ENCODE measurements around the gene SCN3B. TPM values are rescaled to one million over a fixed set of nuclear protein-coding genes. Genes with fewer than 3 reads are reported as not detected.

SCN3B gene
- total and polyA plus RNA-seq, 3 donors from 2014 or later, result 2.4 to 5.1 (median 3.9) TPM

- Histone ChIP-seq H3K4me1 (no peaks in the 10 kb centered on the region), H3K36me3 (ENCODE audit: low read depth, missing control alignments) (no peaks in the 10 kb centered on the region), H3K27ac (no peak overlapping the region), H3K4me3 (no peak overlapping the region), H3K9me3 (no peaks in the 10 kb centered on the region), H3K27me3 (no peaks in the 10 kb centered on the region)
- no peak for DNase-seq
- TF ChIP-seq CTCF (IDR thresholded peaks at IDR 0.05), result no peak
- no peak for TF ChIP-seq POLR2A (IDR thresholded peaks at IDR 0.05)
- intact Hi-C loops (cut with DNase I; ENCODE audit: low total_unique reads), result no loop called here
- 57 to 63% methylated on average over 2 of the region's 2 CpGs for WGBS, 2 donors
Observed at GRCh38 chr11:123698546-123699127, 44.2 kb upstream of the SCN3B start.

DNA sequence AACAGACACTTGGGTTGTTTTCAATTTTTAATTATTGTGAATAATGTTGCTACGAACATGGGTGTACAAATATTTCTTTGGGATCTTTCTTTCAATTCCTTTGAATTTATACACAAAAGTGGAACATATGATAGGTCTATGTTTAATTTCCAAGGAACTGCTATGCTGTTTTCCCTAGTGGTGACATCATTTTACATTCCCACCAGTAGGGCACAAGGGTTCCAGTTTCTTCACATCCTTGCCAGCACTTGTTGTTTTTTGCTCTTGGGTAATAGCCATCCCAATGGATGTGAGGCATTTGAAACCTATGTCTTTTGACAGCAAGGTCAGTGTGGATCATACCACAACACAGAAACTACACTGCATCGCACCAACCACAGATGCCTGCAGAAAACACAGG lies 41.8 kb upstream of the SCN3B start:
- DNase-seq, result no peak
- H3K36me3 ChIP-seq (ENCODE audit: low read depth, missing control alignments), result no peaks in the 10 kb centered on the region
- no peaks in the 10 kb centered on the region for H3K9me3 ChIP-seq
- no peak overlapping the region for H3K4me3 ChIP-seq
- intact Hi-C loops (cut with DNase I; ENCODE audit: low total_unique reads), result no loop called here
- TF ChIP-seq POLR2A (IDR thresholded peaks at IDR 0.05), result no peak
- no peak for TF ChIP-seq CTCF (IDR thresholded peaks at IDR 0.05)
- 92 to 96% methylated on average over 2 of the region's 2 CpGs for WGBS, 2 donors
- H3K27me3 ChIP-seq, result no peaks in the 10 kb centered on the region
- no peak overlapping the region for H3K27ac ChIP-seq
- no peaks in the 10 kb centered on the region for H3K4me1 ChIP-seq

DNA sequence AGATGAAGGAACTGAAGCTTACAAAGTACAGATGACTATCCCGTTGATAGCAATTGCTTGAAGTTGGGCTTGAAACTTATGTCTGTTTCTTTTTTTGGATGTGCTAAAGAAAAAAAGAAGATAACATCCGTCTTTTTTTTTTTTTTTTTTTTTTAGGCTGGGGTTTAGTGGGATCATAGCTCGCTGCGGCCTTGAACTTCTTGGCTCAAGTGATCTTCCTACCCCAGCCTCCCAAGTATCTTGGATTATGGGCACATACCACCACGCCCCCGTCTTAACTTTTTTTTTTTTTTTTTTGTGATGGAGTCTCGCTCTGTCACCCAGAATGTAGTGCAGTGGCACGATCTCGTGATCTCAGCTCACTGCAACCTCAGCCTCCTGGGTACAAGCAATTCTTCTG lies 40.8 kb upstream of the SCN3B start:
- intact Hi-C loops (cut with DNase I; ENCODE audit: low total_unique reads), result no loop called here
- no peak for TF ChIP-seq CTCF (IDR thresholded peaks at IDR 0.05)
- no peak for TF ChIP-seq POLR2A (IDR thresholded peaks at IDR 0.05)
- Histone ChIP-seq H3K27me3 (no peaks in the 10 kb centered on the region), H3K4me3 (no peak overlapping the region), H3K36me3 (ENCODE audit: low read depth, missing control alignments) (no peaks in the 10 kb centered on the region), H3K27ac (no peak overlapping the region), H3K9me3 (no peaks in the 10 kb centered on the region), H3K4me1 (no peaks in the 10 kb centered on the region)
- DNase-seq, result no peak
- WGBS, 2 donors, result 68 to 69% methylated on average over 9 of the region's 9 CpGs

- WGBS, 2 donors, result 62 to 63% methylated on average over 2 of the region's 2 CpGs
Observed at GRCh38 chr11:123694551-123694950, 40.1 kb upstream of the SCN3B start.

More at GRCh38 chr11:123694551-123694950, 40.1 kb upstream of the SCN3B start:
- Histone ChIP-seq H3K9me3 (no peaks in the 10 kb centered on the region), H3K4me3 (no peak overlapping the region), H3K27ac (no peak overlapping the region), H3K36me3 (ENCODE audit: low read depth, missing control alignments) (no peaks in the 10 kb centered on the region), H3K4me1 (no peaks in the 10 kb centered on the region), H3K27me3 (no peaks in the 10 kb centered on the region)
- TF ChIP-seq POLR2A (IDR thresholded peaks at IDR 0.05), result no peak
- no peak for TF ChIP-seq CTCF (IDR thresholded peaks at IDR 0.05)
- intact Hi-C loops (cut with DNase I; ENCODE audit: low total_unique reads), result no loop called here
- no peak for DNase-seq

Measured in testis (tissue), 3 donors.